Osteoblast (primary cell): Measurements from ENCODE around the gene RPUSD3. TPM values are rescaled to one million over a fixed set of nuclear protein-coding genes. Genes with fewer than 3 reads are reported as not detected.
"Not testable (repeated sequence)": the region's sequence is repeated elsewhere in the genome, so short reads cannot be mapped to it uniquely, and the experiment has no call there.

Experiments used
- DNase-seq: peaks from one replicate; pipeline ENCODE4 v3.0.0; 2011; ENCODE audit warnings: low spot score, mixed read lengths; ENCODE audit not compliant: insufficient read length; ENCODE audit errors: missing footprints
- H2AFZ ChIP-seq: 2 replicates; pipeline ENCODE4 v1.6.0; 2011; ENCODE audit warnings: mild to moderate bottlenecking, low read length
- H3K27ac ChIP-seq: 2 replicates; pipeline ENCODE4 v1.5.1; 2011; ENCODE audit warnings: mild to moderate bottlenecking, low read depth, low read length, moderate library complexity
- H3K27me3 ChIP-seq: 2 replicates; pipeline ENCODE4 v1.6.0; 2012; ENCODE audit warnings: mild to moderate bottlenecking, control low read depth, inconsistent platforms, low read length, moderate library complexity; ENCODE audit not compliant: insufficient read depth
- H3K36me3 ChIP-seq: 2 replicates; pipeline ENCODE4 v1.5.1; 2011; ENCODE audit warnings: mild to moderate bottlenecking, low read length, control low read depth, moderate library complexity; ENCODE audit not compliant: insufficient read depth
- H3K4me1 ChIP-seq: 2 replicates; pipeline ENCODE4 v1.5.1; 2011; ENCODE audit warnings: mild to moderate bottlenecking, low read length, control low read depth, moderate library complexity; ENCODE audit not compliant: insufficient read depth
- H3K4me2 ChIP-seq: 2 replicates; pipeline ENCODE4 v1.6.0; 2011; ENCODE audit warnings: mild to moderate bottlenecking, low read length; ENCODE audit not compliant: insufficient read depth
- H3K4me3 ChIP-seq: fragments of 200-600 bp; sonication (generic); 3 replicates; pipeline ENCODE4 v1.5.1; 2012; ENCODE audit warnings: mild to moderate bottlenecking, low read length, inconsistent platforms; ENCODE audit not compliant: insufficient read depth
- H3K79me2 ChIP-seq: 2 replicates; pipeline ENCODE4 v1.6.0; 2012; ENCODE audit warnings: mild to moderate bottlenecking, low read length, control low read depth, inconsistent platforms; ENCODE audit not compliant: insufficient read depth
- H3K9me3 ChIP-seq: 2 replicates; pipeline ENCODE4 v1.5.1; 2011; ENCODE audit warnings: low read depth, low read length, control low read depth
- H4K20me1 ChIP-seq: 2 replicates; pipeline ENCODE4 v1.6.0; 2012; ENCODE audit warnings: mild to moderate bottlenecking, low read length, control low read depth; ENCODE audit not compliant: insufficient read depth
- total RNA-seq: library from RNA; depleted of rRNA; stranded (reverse); fragments of >200 nt; gene quantifications from 2 replicates; pipeline ENCODE4 v1.2.3, GENCODE V29; 2012
- TF ChIP-seq, protein P1 (sequence below): IDR thresholded peaks from 2 replicates; pipeline ENCODE4 v1.5.1; 2011; ENCODE audit warnings: mild to moderate bottlenecking, low read depth, low read length, moderate library complexity; ENCODE audit errors: extremely low read depth

Gene RPUSD3
- total RNA-seq, 1 donor, result 19.2 TPM

- Histone ChIP-seq H3K27me3 (no peaks in the 10 kb centered on the region), H3K4me3 (no peak overlapping the region), H3K36me3 (no peaks in the 10 kb centered on the region), H2AFZ (no peak overlapping the region), H3K27ac (no peak overlapping the region), H3K4me2 (no peak overlapping the region), H3K4me1 (no peaks in the 10 kb centered on the region), H4K20me1 (no peaks in the 10 kb centered on the region), H3K79me2 (no peaks in the 10 kb centered on the region), H3K9me3 (no peaks in the 10 kb centered on the region)
- TF ChIP-seq, protein P1, sequence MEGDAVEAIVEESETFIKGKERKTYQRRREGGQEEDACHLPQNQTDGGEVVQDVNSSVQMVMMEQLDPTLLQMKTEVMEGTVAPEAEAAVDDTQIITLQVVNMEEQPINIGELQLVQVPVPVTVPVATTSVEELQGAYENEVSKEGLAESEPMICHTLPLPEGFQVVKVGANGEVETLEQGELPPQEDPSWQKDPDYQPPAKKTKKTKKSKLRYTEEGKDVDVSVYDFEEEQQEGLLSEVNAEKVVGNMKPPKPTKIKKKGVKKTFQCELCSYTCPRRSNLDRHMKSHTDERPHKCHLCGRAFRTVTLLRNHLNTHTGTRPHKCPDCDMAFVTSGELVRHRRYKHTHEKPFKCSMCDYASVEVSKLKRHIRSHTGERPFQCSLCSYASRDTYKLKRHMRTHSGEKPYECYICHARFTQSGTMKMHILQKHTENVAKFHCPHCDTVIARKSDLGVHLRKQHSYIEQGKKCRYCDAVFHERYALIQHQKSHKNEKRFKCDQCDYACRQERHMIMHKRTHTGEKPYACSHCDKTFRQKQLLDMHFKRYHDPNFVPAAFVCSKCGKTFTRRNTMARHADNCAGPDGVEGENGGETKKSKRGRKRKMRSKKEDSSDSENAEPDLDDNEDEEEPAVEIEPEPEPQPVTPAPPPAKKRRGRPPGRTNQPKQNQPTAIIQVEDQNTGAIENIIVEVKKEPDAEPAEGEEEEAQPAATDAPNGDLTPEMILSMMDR, result no peak
- DNase-seq, result no peak
These were observed 26.1 kb upstream of the RPUSD3 start for GRCh38 chr3:9869955-9870354.

DNA sequence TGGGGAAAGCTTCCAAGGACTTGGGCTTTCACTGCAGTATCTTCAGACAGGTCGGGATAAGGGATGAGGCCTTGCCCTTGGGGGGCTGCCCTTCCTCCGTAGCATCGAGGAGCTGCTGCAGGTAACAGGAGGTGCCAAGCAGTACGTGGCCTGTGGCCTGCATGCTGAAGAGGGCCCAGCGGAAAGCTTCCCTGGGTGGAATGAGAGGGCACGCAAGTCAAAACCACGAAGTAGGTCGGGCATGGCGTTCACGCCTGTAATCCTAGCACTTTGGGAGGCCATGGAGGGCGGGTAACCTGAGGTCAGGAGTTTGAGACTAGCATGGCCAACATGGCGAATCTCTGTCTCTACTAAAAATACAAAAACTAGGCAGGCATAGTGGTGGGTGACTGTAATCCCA lies 23.3 kb upstream of the RPUSD3 start:
- Histone ChIP-seq H4K20me1 (no peaks in the 10 kb centered on the region), H3K27ac (no peak overlapping the region), H3K4me3 (no peak overlapping the region), H3K4me1 (peaks cover 7% of the 10 kb centered on the region), H2AFZ (no peak overlapping the region), H3K79me2 (no peaks in the 10 kb centered on the region), H3K27me3 (no peaks in the 10 kb centered on the region), H3K4me2 (no peak overlapping the region), H3K9me3 (no peaks in the 10 kb centered on the region), H3K36me3 (no peaks in the 10 kb centered on the region)
- DNase-seq, result peak; percentile 11
- TF ChIP-seq, protein P1, result no peak

GRCh38 chr3:9866639-9867038 lies 22.8 kb upstream of the RPUSD3 start:
- Histone ChIP-seq H3K27me3 (no peaks in the 10 kb centered on the region), H3K4me1 (peaks cover 7% of the 10 kb centered on the region), H3K9me3 (no peaks in the 10 kb centered on the region), H3K27ac (no peak overlapping the region), H3K4me3 (no peak overlapping the region), H2AFZ (no peak overlapping the region), H3K36me3 (no peaks in the 10 kb centered on the region), H3K4me2 (no peak overlapping the region), H3K79me2 (no peaks in the 10 kb centered on the region), H4K20me1 (no peaks in the 10 kb centered on the region)
- TF ChIP-seq, protein P1, result no peak
- peak; percentile 60 for DNase-seq

- H3K4me3 ChIP-seq, H3K79me2 ChIP-seq, H3K27me3 ChIP-seq: not testable (repeated sequence)
These were observed 21.4 kb upstream of the RPUSD3 start for GRCh38 chr3:9865125-9865637.

More at GRCh38 chr3:9865125-9865637, 21.4 kb upstream of the RPUSD3 start:
- not testable (repeated sequence) for H3K9me3 ChIP-seq, H3K4me1 ChIP-seq, H3K4me2 ChIP-seq, H4K20me1 ChIP-seq, H3K36me3 ChIP-seq, DNase-seq, H3K27ac ChIP-seq, H2AFZ ChIP-seq
